ENCODE data around the gene CREM.

The CREM gene

DNA sequence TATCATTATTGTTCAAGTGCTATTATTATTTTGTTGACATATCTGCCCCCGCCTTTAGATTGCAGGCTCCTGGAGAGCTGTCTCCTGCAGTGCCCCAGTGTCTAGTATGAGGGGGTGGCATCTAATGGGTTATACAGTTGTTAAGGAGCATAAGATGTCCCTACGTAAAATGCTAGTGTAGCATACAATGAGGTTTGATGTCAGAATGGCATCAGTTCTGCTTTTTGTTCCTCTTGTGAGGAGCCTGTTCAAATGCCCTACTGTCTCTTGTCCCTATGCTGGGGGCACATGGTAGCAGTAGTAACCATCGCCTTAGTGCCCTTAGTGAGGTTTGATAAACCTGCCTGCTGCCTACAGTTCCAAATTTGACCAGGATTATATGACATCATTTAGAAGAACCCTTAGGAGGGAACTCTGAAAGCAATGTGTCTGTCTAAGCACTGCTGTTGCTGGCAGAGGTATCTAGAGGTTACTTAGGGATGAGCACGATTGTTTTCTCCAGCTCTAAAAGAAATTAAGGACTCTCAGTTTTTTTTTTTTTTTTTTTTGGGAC is 9.7 kb downstream of the CREM start:
- no peak for DNase-seq

GRCh38 chr10:35140126-35140525 is 13.5 kb downstream of the CREM start:
- DNase-seq: no peak

DNA sequence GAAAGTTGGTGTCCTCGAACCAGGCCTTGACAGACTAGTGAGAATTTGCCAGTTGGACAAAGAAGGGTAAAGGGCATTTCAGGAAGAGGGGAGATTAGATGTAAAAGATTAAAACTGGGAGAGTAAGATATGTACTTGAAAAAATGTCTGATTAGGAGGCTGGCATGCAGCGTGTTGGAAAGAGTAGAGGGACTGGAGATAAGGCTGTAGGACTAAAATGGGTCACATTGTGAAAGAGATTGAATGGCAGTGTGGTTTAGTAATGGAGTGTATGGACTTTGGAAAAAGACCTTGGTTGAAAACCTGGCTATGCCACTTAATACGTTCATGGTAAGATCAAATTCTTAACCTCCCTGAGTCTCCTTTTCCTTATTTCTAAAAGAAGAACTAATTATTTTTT is 14.1 kb downstream of the CREM start:
- DNase-seq: no peak

- no peak for DNase-seq
Observed at GRCh38 chr10:35150308-35150707, 23.7 kb downstream of the CREM start.

DNA sequence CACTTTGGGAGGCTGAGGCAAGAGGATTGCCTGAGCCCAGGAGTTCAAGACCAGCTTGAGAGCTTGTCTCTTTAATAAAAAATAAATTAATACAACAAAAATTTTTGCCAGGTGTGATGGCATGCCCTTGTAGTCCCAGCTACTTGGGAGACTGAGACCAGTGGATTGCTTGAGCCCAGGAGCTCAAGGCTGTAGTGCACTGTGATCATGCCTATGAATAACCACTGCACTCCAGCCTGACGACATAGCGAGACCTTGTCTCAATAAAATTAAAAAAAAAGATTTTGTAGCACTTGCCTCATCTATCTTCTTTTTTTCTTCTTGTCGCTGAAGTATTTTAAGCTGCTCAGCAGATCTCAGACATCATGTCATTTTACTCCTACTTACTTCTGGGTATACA is 26.3 kb downstream of the CREM start:
- DNase-seq: no peak

DNA sequence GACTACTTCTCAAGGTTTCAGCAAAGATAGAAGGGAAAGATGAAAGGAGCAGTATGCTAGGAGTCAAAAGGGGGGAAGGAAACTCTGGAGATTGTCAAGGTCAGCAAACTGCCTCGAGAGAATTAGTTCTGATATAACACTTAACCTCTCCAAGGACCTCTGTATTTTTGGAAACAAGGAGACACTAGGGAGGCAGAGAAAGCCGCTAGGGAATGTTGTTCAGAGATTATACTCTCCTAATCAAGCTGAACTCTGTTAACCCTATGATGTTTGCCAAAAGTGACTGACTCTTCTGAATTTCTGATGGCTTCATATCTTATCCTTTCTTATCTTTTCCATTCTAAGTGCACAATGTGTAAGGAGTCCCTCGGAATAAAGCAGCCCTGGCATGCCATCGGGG is 27.1 kb downstream of the CREM start:
- DNase-seq: no peak

GRCh38 chr10:35160743-35161142 is 34.1 kb downstream of the CREM start:
- DNase-seq: no peak

DNA sequence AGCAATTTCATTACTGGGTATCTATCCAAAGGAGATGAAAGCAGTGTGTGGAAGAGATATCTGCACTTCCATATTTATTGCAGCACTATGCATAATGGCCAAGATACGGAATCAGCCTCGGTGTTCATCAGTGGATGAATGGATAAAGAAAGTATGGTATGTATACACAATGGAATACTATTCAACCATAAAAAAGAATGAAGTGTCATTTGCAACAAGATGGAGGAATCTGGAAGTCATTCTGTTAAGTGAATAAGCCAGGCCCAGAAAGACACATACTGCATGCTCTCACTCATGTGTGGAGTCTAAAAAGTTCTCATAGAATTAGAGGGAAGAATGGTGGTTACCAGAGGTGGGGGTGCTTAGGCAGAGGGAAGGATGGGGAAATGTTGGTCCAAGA is 35.3 kb downstream of the CREM start:
- DNase-seq: no peak

DNA sequence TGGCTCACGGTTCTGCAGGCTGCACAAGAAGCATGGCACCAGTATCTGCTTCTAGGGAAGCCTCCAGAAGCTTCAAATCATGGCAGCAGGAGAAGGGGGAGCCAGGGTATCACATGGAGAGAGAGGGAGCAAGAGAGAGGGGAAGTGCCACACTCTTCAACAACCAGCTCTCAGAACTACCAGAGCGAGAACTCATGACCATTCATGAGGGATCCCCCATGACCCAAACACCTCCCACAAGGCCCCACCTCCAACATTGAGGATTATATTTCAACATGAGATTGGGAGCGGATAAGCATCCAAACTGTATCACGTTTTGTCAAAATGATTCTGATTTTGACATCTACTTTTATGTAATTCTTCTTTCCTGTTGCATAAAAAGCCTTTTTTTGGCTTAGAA is 38.5 kb downstream of the CREM start:
- DNase-seq: no peak

- no peak for DNase-seq
Observed at GRCh38 chr10:35165811-35166210, 39.2 kb downstream of the CREM start.

DNA sequence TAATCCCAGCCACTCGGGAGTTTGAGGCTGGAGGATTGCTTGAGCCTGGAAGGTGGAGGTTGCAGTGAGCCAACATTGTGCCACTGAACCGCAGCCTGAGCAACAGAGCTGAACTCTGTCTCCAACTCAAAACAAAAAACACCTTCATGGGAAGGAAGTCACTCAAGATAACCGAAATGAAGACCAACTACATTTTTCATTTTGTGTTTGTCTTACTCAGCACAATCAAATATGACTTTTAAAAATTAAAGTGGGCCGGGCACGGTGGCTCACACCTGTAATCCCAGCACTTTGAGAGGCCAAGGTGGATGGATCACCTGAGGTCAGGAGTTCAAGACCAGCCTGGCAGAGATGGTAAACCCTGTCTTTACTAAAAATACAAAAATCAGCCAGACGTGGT is 40.0 kb downstream of the CREM start:
- no peak for DNase-seq

GRCh38 chr10:35167342-35167741 is 40.7 kb downstream of the CREM start:
- DNase-seq: no peak

GRCh38 chr10:35172146-35172545 is 45.5 kb downstream of the CREM start:
- no peak for DNase-seq

DNA sequence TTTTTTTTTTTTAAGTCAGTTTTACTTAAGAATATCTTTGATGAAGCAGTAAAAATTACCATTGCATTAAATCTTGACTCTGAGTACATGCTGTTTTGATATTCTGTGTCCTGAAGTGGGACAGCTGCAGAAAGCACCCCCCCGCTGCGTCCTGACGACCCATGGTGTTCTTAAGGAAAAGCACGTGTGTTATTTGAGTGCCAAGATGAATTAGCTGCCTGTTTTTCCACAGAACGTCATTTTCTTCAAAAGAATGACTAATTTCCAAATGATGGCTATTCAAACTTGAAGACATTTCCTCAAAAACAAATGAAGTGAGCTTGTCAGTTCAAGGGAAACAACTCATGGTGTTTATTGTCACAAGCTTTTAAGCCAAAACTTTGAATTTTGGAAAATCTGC is 45.9 kb downstream of the CREM start:
- peak; percentile 5 for DNase-seq

- DNase-seq: no peak
Observed at GRCh38 chr10:35178331-35178730, 51.7 kb downstream of the CREM start.

DNA sequence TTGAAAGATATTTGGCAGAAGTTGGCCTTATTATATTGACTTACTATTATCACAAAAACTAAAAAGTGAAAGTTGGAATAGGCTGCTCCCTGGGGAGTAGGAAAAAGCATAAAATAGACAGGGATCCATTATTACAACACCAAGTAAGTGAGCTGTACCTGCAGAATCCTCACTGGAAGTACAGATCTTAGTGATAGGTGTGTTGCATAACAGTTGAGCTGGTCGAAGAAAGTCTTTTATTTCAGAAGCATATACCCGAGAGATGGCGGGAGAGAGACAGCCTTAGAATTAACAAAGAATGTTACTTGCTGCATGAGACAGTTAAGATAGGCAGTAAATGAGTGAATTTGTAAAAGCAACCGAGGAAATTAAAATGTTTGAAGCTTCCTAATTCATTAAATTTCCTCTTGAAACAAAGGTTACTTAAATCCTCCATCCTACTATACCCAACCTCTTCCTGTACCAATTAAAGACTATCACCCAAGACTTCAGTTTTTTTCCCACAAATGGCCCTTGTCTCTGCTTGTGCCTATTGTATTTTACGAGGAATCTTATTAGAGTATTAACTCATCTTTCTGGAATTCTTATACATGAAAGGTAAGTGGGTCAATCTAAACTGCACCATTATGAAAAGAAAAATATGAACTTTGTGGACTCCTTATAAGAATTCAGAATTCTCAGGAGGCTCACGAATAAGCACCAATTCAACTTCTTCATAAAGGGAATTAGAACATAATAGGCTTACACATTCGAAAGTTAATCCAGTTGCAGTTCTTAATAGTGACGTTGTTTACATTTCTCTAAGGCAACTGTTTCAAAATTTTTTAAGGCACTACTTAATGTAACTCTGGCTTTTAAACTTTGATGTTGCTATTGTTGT is 56.2 kb downstream of the CREM start:
- DNase-seq: no peak

- no peak for DNase-seq
Observed at GRCh38 chr10:35184527-35185171, 58.0 kb downstream of the CREM start.

GRCh38 chr10:35185260-35186034 is 58.8 kb downstream of the CREM start:
- no peak for DNase-seq

- DNase-seq: no peak
Observed at GRCh38 chr10:35188954-35189353, 62.3 kb downstream of the CREM start.

GRCh38 chr10:35191523-35191922 is 64.9 kb downstream of the CREM start:
- no peak for DNase-seq

DNA sequence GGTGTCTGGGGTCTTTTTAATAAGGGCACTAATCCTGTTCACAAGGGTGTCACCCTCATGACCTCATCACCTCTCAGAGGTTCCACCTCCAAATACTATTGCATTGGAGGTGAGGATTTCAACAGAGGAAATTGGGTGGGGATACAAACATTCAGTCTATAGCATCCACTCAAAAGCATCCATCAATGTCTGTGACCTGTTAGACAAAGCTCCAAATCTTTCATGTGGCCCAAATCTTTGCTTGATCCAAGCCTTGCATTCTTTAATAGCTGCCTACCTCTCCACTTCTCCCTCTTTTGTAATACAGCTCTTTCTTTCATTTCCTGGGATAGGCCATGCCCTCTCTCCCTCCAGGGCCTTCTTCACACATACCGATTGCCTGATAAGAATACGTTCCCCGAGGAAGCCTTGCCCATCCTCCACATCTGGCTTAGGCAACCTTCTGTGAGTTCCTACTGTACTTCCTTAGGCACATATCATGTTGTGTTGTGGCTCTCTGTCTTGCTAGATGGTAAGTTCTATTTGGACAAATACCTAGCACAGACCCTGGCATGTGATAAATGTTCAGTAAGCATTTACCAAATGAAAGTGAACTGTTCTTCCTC is 66.1 kb downstream of the CREM start:
- DNase-seq: no peak

GRCh38 chr10:35194471-35194870 is 67.8 kb downstream of the CREM start:
- DNase-seq: no peak

DNA sequence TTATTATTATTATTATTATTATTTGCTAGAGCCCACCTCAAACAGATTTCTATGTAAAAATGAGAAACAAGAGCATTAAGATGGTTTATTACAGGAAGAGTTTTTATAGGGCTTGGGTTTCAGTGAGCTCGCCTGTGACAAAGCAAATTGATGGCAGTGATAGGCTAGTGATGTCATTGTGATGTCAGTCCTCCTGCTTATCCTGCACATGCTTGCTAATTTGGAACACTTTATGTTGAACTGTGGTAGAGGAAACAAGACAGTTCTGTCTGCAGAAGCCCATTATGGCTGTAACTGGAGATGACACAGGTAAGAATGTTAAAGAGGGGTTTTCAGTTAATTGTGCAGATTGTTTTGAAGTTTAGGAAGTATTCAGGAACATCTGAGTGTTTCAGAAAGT is 68.3 kb downstream of the CREM start:
- peak; percentile 39 for DNase-seq

All from NCI-H69 (cell line).